Astrocyte (in vitro differentiated cells and primary cell): ENCODE data around the gene CTNNA3. TPM values are rescaled to one million over a fixed set of nuclear protein-coding genes. Genes with fewer than 3 reads are reported as not detected.
A peak's percentile ranks its signal among the peaks of the same experiment; 100 is the strongest.
"Not testable (repeated sequence)": the region's sequence is repeated elsewhere in the genome, so short reads cannot be mapped to it uniquely, and the experiment has no call there.

Experiments used
- DNase-seq: peaks from one replicate; pipeline ENCODE4 v3.0.0-alpha.2; 2010; ENCODE audit warnings: low read depth
- FAIRE-seq: peaks from 2 replicates; lab custom pipeline; 2011; peaks lifted over from hg19 to GRCh38; lab: Jason Lieb, UNC
- H2AFZ ChIP-seq: 2 replicates; pipeline ENCODE4 v1.6.0; 2012; ENCODE audit warnings: low read depth, low read length, inconsistent platforms
- H3K27ac ChIP-seq: 2 replicates; pipeline ENCODE4 v1.5.1; 2011; ENCODE audit warnings: low read depth, low read length, inconsistent platforms
- H3K27me3 ChIP-seq: 2 replicates; pipeline ENCODE4 v1.6.0; 2011; ENCODE audit warnings: low read length, inconsistent platforms; ENCODE audit not compliant: insufficient read depth
- H3K36me3 ChIP-seq: 2 replicates; pipeline ENCODE4 v1.5.1; 2011; ENCODE audit warnings: low read length, inconsistent platforms; ENCODE audit not compliant: insufficient read depth
- H3K4me1 ChIP-seq: 2 replicates; pipeline ENCODE4 v1.5.1; 2011; ENCODE audit warnings: low read length, inconsistent platforms; ENCODE audit not compliant: insufficient read depth
- H3K4me2 ChIP-seq: 2 replicates; pipeline ENCODE4 v1.6.0; 2012; ENCODE audit warnings: low read length, inconsistent platforms
- H3K4me3 ChIP-seq: 2 replicates; pipeline ENCODE4 v1.5.1; 2011; ENCODE audit warnings: low read depth, mild to moderate bottlenecking, low read length, inconsistent platforms; ENCODE audit not compliant: insufficient read depth
- H3K79me2 ChIP-seq: 2 replicates; pipeline ENCODE4 v1.6.0; 2012; ENCODE audit warnings: mild to moderate bottlenecking, low read length, inconsistent platforms; ENCODE audit not compliant: insufficient read depth
- H3K9ac ChIP-seq: 2 replicates; pipeline ENCODE4 v1.6.0; 2012; ENCODE audit warnings: mild to moderate bottlenecking, low read length, inconsistent platforms
- H3K9me3 ChIP-seq: 2 replicates; pipeline ENCODE4 v1.5.1; 2012; ENCODE audit warnings: low read depth, mild to moderate bottlenecking, low read length, inconsistent platforms; ENCODE audit not compliant: insufficient read depth
- H4K20me1 ChIP-seq: 2 replicates; pipeline ENCODE4 v1.6.0; 2012; ENCODE audit warnings: low read length, inconsistent platforms; ENCODE audit not compliant: insufficient read depth
- H3K27ac Mint-ChIP-seq: one replicate; pipeline ENCODE4 v1.8.0; 2021; ENCODE audit warnings: mild to moderate bottlenecking, mixed read lengths; ENCODE audit not compliant: unreplicated experiment
- H3K27me3 Mint-ChIP-seq: one replicate; pipeline ENCODE4 v1.8.0; 2021; ENCODE audit warnings: low read depth, mixed read lengths; ENCODE audit not compliant: unreplicated experiment
- H3K36me3 Mint-ChIP-seq: one replicate; pipeline ENCODE4 v1.8.0; 2021; ENCODE audit warnings: low read depth, mixed read lengths; ENCODE audit not compliant: unreplicated experiment
- H3K4me1 Mint-ChIP-seq: one replicate; pipeline ENCODE4 v1.8.0; 2021; ENCODE audit warnings: low read depth, mixed read lengths; ENCODE audit not compliant: unreplicated experiment
- H3K4me3 Mint-ChIP-seq: one replicate; pipeline ENCODE4 v1.8.0; 2021; ENCODE audit warnings: mild to moderate bottlenecking, moderate library complexity, mixed read lengths; ENCODE audit not compliant: unreplicated experiment
- H3K9me3 Mint-ChIP-seq: one replicate; pipeline ENCODE4 v1.8.0; 2021; ENCODE audit warnings: mild to moderate bottlenecking, mixed read lengths; ENCODE audit not compliant: unreplicated experiment
- CTCF ChIP-seq: IDR thresholded peaks from 2 replicates; pipeline ENCODE4 v1.5.1; 2011; ENCODE audit warnings: low read depth, mild to moderate bottlenecking, inconsistent platforms, low read length, moderate library complexity; ENCODE audit not compliant: insufficient read depth
- EZH2 ChIP-seq: IDR thresholded peaks from 2 replicates; pipeline ENCODE4 v1.6.1; 2012; ENCODE audit warnings: mild to moderate bottlenecking, low read length, inconsistent platforms; ENCODE audit not compliant: insufficient read depth
- total RNA-seq: library from RNA; stranded (reverse); gene quantifications from 2 replicates; pipeline ENCODE4 v1.2.1, GENCODE V29; 2021

CTNNA3 gene
- total RNA-seq, 1 donor from 2014 or later: 0.73 TPM

- H3K27ac Mint-ChIP-seq: no peak overlapping the region
- H3K9ac ChIP-seq: no peak overlapping the region
- H3K36me3 Mint-ChIP-seq: no peaks in the 10 kb centered on the region
- DNase-seq (no peak), FAIRE-seq (no peak)
- H4K20me1 ChIP-seq: no peaks in the 10 kb centered on the region
- H3K27ac ChIP-seq: no peak overlapping the region
- H3K27me3 Mint-ChIP-seq: no peaks in the 10 kb centered on the region
- H3K36me3 ChIP-seq: no peaks in the 10 kb centered on the region
- no peak for TF ChIP-seq CTCF
- TF ChIP-seq EZH2: no peak
- H3K4me3 Mint-ChIP-seq: no peak overlapping the region
- H3K27me3 ChIP-seq: no peaks in the 10 kb centered on the region
- H3K9me3 ChIP-seq: no peaks in the 10 kb centered on the region
- H3K79me2 ChIP-seq: no peaks in the 10 kb centered on the region
- no peak overlapping the region for H2AFZ ChIP-seq
- H3K4me1 ChIP-seq: no peaks in the 10 kb centered on the region
- H3K4me2 ChIP-seq: no peak overlapping the region
- H3K9me3 Mint-ChIP-seq: peaks cover 7% of the 10 kb centered on the region
- H3K4me3 ChIP-seq: no peak overlapping the region
- no peaks in the 10 kb centered on the region for H3K4me1 Mint-ChIP-seq
Measured at GRCh38 chr10:67433276-67433675, 262.7 kb downstream of the CTNNA3 start.

- H3K9me3 ChIP-seq: no peaks in the 10 kb centered on the region
- H3K9me3 Mint-ChIP-seq: peaks cover 7% of the 10 kb centered on the region
- no peak for DNase-seq
- H3K4me3 ChIP-seq: no peak overlapping the region
- no peaks in the 10 kb centered on the region for H4K20me1 ChIP-seq
- no peak overlapping the region for H3K4me2 ChIP-seq
- no peak for FAIRE-seq
- H3K4me1 Mint-ChIP-seq: no peaks in the 10 kb centered on the region
- no peak overlapping the region for H2AFZ ChIP-seq
- no peaks in the 10 kb centered on the region for H3K36me3 ChIP-seq
- H3K27ac Mint-ChIP-seq: no peak overlapping the region
- H3K27me3 ChIP-seq: peaks cover 3% of the 10 kb centered on the region
- TF ChIP-seq EZH2: no peak
- TF ChIP-seq CTCF: no peak
- H3K4me1 ChIP-seq: no peaks in the 10 kb centered on the region
- no peaks in the 10 kb centered on the region for H3K27me3 Mint-ChIP-seq
- no peaks in the 10 kb centered on the region for H3K79me2 ChIP-seq
- no peak overlapping the region for H3K4me3 Mint-ChIP-seq
- H3K36me3 Mint-ChIP-seq: no peaks in the 10 kb centered on the region
- H3K9ac ChIP-seq: no peak overlapping the region
- H3K27ac ChIP-seq: no peak overlapping the region
Measured at GRCh38 chr10:67402620-67403019, 293.4 kb downstream of the CTNNA3 start.

- peaks cover 7% of the 10 kb centered on the region for H3K9me3 Mint-ChIP-seq
- no peak overlapping the region for H3K9ac ChIP-seq
- no peaks in the 10 kb centered on the region for H3K27me3 Mint-ChIP-seq
- H3K27ac ChIP-seq: no peak overlapping the region
- H3K4me1 ChIP-seq: no peaks in the 10 kb centered on the region
- TF ChIP-seq CTCF (no peak), EZH2 (no peak)
- H3K4me3 Mint-ChIP-seq: no peak overlapping the region
- no peak overlapping the region for H2AFZ ChIP-seq
- H3K36me3 ChIP-seq: no peaks in the 10 kb centered on the region
- H4K20me1 ChIP-seq: no peaks in the 10 kb centered on the region
- H3K27ac Mint-ChIP-seq: no peak overlapping the region
- no peaks in the 10 kb centered on the region for H3K36me3 Mint-ChIP-seq
- FAIRE-seq (no peak), DNase-seq (no peak)
- no peaks in the 10 kb centered on the region for H3K79me2 ChIP-seq
- H3K4me3 ChIP-seq: no peak overlapping the region
- H3K4me2 ChIP-seq: no peak overlapping the region
- H3K4me1 Mint-ChIP-seq: no peaks in the 10 kb centered on the region
- no peaks in the 10 kb centered on the region for H3K9me3 ChIP-seq
- H3K27me3 ChIP-seq: peaks cover 3% of the 10 kb centered on the region
Measured at GRCh38 chr10:67401711-67402110, 294.3 kb downstream of the CTNNA3 start.

- not testable (repeated sequence) for H3K36me3 Mint-ChIP-seq, H3K9me3 ChIP-seq, H3K9ac ChIP-seq, H3K36me3 ChIP-seq, FAIRE-seq, H3K4me1 ChIP-seq, H3K9me3 Mint-ChIP-seq, H3K27me3 Mint-ChIP-seq, H4K20me1 ChIP-seq, DNase-seq, H3K4me3 ChIP-seq, H3K27me3 ChIP-seq, H3K79me2 ChIP-seq, H3K27ac ChIP-seq
- Histone ChIP-seq H3K4me2 (peak overlapping the region; percentile 48), H2AFZ (peak overlapping the region; percentile 18)
- Mint-ChIP-seq H3K4me1 (peaks cover 24% of the 10 kb centered on the region), H3K27ac (peak overlapping the region; percentile 69), H3K4me3 (peak overlapping the region; percentile 85)
Measured at GRCh38 chr10:67386841-67387533, 309.0 kb downstream of the CTNNA3 start.
